Coronary artery (tissue), 2 donors: ENCODE data around the gene PSME4.
"Not testable (repeated sequence)": the region's sequence is repeated elsewhere in the genome, so short reads cannot be mapped to it uniquely, and the experiment has no call there.

ENCODE experiments used
- DNase-seq: peaks from one replicate; pipeline ENCODE4 v3.0.0-alpha.2; 2017; ENCODE audit warnings: low spot score
- H3K27ac ChIP-seq, 2 donors: fragments of 200-600 bp; sonication (generic); one replicate each; pipeline ENCODE4 v1.5.1; 2016 to 2019
- H3K4me3 ChIP-seq: fragments of 200-600 bp; sonication (generic); 2 replicates; pipeline ENCODE4 v1.5.1; 2016; ENCODE audit warnings: mild to moderate bottlenecking, moderate library complexity
- TF ChIP-seq, protein P1 (sequence below): fragments of 200-600 bp; sonication (generic); IDR thresholded peaks from one replicate; pipeline ENCODE4 v1.5.1; 2019; ENCODE audit warnings: antibody characterized with exemption

PSME4 gene

DNA sequence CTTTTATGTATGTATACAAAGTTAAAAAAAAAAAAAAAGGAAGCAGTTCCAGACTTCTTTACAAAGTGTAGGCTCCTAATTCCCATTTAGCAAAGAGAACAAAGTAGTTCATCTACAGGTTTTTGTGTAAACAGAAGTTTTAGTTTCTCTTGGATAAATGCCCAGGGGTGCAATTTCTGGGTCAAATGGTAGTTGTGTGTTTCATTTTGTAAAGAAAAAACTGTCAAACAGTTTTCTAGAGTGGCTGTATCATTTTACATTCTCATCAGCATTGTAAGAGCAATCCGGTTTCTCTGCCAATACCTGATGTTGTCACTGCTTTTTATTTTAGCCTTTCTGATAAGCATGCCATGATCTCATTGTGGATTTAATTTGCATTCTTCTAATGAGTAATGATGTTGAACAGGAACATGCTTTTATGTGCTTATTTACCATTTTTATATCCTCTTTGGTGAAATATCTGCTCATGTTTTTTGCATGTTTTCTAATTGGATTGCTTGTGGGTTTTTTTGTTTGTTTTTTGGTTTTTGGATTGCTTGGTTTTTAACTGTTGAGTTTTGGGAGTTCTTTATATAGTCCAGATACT, 16.6 kb upstream of the PSME4 start:
- peak overlapping the region in 1 of 2 donors; percentile 27 for H3K27ac ChIP-seq
- TF ChIP-seq, protein P1, sequence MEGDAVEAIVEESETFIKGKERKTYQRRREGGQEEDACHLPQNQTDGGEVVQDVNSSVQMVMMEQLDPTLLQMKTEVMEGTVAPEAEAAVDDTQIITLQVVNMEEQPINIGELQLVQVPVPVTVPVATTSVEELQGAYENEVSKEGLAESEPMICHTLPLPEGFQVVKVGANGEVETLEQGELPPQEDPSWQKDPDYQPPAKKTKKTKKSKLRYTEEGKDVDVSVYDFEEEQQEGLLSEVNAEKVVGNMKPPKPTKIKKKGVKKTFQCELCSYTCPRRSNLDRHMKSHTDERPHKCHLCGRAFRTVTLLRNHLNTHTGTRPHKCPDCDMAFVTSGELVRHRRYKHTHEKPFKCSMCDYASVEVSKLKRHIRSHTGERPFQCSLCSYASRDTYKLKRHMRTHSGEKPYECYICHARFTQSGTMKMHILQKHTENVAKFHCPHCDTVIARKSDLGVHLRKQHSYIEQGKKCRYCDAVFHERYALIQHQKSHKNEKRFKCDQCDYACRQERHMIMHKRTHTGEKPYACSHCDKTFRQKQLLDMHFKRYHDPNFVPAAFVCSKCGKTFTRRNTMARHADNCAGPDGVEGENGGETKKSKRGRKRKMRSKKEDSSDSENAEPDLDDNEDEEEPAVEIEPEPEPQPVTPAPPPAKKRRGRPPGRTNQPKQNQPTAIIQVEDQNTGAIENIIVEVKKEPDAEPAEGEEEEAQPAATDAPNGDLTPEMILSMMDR, result no peak
- DNase-seq, result no peak
- no peak overlapping the region for H3K4me3 ChIP-seq

DNA sequence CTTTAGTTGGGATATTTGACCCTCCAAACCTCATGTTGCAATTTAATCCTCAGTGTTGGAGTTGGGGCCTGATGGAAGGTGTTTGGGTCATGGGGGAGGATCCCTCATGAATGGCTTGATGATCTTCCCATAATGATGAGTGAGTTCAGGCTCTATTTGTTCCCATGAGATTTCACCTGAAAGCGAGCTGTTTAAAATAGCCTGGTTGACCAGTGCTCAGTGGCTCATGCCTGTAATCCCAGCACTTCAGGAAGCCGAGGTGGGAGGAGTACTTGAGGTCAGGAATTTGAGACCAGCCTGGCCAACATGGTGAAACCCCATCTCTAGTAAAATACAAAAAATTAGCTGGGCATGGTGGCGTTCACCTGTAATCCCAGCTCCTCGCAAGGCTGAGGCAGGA, 14.9 kb upstream of the PSME4 start:
- no peak for DNase-seq
- TF ChIP-seq, protein P1, result no peak
- Histone ChIP-seq H3K4me3 (no peak overlapping the region), H3K27ac (no peak overlapping the region)

DNA sequence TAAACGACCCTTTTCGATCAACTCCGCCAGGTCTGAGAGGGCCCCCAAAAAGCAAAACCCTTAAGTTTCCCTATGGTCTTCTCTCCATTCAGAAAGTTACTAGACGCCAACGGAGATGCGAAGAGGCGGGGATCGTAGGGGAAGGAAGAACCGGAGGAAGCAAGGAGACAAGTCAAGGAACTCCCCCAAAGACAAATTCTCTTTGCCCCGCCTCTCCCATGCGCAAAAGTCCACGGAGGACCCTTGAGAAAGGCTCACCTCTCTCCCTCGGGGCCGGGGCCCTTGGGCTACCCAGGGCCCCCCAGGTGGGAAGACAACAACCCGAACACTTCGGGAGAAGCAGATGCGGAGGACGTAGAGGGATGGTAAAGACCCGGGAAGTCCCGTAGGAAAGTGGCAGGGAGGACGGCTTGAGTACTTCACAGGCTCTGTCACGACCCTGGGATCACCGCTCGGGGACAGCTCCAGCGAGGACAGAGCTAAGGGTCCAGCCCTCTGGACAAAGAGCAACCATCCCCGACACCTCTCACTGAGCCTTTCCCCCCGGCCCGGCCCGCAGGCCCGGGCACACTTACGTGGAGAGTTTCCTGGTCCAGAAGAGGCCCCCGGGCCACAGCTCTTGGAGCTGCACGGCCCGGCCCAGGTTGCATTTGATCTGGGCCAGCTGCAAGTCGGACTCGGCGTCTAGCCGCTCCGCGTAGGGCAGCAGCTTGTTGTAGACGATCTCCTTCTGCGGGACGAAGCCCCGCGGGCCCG, 647 bp downstream of the PSME4 start:
- DNase-seq, result peak; percentile 82
- H3K27ac ChIP-seq, result peak overlapping the region; percentile 94 to 97
- TF ChIP-seq, protein P1, result no peak
- H3K4me3 ChIP-seq, result peak overlapping the region; percentile 86

DNA sequence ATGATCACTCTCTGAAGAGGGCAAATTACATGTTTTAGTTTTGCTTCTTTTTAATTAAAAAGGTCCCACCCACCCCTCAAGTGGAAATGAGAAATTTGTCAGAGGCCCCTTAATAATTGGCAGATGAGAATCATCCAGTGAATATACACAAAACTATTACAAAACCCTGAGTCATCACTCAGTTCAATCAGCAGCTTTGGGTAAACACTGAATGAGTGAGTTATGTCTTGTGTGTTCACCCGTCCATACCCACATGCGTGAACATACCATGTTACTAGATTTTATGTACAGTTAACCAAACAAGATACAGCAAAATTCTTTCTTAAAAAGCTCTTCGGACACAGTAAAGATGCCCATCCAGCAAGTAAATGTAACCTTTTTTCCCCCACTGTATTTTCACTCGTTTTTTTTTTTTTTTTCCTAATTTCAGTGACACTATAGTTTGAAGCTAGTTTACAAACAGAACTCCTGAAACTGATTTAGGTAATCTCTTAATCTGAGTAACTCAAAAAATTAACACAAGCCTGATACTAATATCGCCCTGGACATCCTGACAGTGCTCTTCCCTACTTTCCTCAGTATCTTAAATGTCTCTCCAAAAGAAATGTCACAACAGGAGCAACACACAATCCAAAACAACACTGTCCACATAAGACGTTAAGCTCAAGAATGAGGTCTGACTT, 1.4 kb downstream of the PSME4 start:
- TF ChIP-seq, protein P1, result no peak
- H3K4me3 ChIP-seq, result peak overlapping the region; percentile 86
- no peak for DNase-seq
- H3K27ac ChIP-seq, result peak overlapping the region; percentile 94 to 97

DNA sequence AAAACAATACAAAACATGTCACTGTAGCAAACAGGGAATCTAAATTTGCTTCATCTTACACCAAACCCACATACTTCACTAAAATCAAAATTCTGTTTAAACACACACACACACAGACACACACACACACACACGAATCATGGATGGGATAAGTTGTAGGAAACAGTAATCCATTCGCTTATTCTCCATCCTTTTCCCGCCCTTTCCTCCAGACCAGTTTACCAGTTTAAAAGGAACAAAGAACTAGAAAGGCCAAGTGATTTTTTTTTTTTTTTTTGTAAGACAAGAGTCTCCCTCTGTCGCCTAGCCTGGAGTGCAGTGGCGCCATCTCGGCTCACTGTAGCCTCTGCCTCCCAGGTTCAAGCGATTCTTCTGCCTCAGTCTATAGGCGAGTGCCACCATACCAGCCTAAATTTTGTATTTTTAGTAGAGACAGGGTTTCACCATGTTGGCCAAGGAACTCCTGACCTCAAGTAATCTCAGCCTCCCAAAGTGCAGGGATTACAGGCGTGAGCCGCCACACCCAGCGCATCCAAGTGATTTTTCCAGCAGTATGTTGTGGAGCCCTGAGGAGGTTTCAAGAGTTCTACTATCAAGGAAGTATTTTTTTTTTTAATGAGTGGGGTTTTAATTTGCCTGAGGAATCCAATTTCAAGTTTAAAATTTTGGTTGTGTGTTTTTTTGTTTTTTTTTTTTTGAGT, 5.7 kb downstream of the PSME4 start:
- TF ChIP-seq, protein P1, result no peak
- DNase-seq, result no peak
- no peak overlapping the region for H3K27ac ChIP-seq
- H3K4me3 ChIP-seq, result no peak overlapping the region

DNA sequence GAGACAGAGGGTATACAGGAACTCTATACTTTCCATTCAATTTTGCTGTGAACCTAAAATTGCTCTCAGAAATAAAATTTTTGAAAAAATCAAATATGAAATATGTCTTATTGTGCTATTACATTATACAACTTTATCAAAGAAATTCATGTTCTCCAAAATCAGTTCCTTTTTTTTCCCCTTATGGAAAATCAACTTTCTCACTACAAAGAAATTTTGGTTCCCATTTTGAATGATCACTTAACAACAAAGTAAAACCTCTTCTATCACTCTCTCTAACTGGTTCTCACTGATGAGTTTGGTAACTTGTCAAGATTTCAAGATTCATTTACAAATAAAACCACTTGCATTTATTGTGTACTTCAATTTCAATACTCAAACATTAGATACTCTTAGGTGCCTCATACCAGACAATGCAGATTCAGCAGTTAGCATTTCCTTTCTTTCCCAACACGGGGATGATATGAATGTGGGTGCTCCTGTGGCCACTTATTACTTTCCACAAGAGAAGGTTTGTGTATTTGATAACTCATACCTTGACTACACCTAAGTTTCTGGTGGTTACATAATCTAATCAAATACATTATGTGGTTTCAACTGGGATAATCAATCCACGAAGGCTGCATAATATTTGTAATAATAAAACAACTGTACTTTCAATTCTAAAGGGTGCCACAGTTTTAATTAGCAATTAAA, 6.4 kb downstream of the PSME4 start:
- TF ChIP-seq, protein P1, result no peak
- Histone ChIP-seq H3K27ac (no peak overlapping the region), H3K4me3 (no peak overlapping the region)
- DNase-seq, result no peak

DNA sequence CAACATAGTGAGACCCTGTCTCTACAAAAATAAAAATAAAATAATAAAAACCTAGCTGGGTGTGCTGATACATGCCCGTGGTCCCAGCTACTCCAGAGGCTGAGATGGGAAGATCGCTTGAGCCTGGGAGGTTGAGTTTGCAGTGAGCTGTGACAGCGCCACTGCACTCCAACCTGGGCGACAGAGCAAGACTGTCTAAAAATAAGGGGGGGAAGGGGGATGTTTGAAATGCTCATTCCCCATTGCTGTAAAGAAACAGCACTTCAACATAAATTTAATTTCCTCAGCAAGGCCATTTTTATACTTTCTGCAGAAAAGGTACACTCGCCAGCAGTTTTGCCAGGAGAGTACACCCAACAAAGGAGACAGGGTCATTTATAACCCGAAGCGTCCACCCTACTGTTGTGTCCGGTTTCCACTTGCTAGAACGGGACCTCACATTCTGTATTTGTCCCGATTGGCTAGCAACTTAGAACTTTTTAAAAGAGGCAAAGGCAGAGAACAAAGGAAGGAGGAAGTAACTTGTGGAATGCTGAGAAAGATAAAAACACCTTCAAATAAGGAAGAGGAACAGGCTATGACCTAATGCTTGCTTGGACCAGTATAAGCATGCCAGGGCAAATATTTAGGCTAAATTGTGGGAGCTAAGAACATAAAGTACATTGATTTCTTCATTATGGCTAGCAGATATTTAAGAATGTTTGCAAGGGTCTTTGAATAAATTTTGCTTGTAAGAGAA, 9.1 kb downstream of the PSME4 start:
- not testable (repeated sequence) for DNase-seq, H3K27ac ChIP-seq, H3K4me3 ChIP-seq
